Activated naive CD4-positive, alpha-beta T cell treated with anti-CD3 and anti-CD28 coated beads, Interleukin-2, amount 50 U/mL, for 24 hours (primary cell): ENCODE results near the gene FAM107B.
A peak's percentile ranks its signal among the peaks of the same experiment; 100 is the strongest.
"Not testable (repeated sequence)": the region's sequence is repeated elsewhere in the genome, so short reads cannot be mapped to it uniquely, and the experiment has no call there.

Source experiments
- H3K27ac Mint-ChIP-seq: one replicate; pipeline ENCODE4 v1.8.0; 2021; ENCODE audit warnings: mild to moderate bottlenecking, mixed read lengths
- H3K27me3 Mint-ChIP-seq: one replicate; pipeline ENCODE4 v1.8.0; 2021; ENCODE audit warnings: mixed read lengths
- H3K36me3 Mint-ChIP-seq: one replicate; pipeline ENCODE4 v1.8.0; 2021; ENCODE audit warnings: mixed read lengths
- H3K4me1 Mint-ChIP-seq: one replicate; pipeline ENCODE4 v1.8.0; 2021; ENCODE audit warnings: mixed read lengths
- H3K4me3 Mint-ChIP-seq: one replicate; pipeline ENCODE4 v1.8.0; 2021; ENCODE audit warnings: mild to moderate bottlenecking, mixed read lengths
- H3K9me3 Mint-ChIP-seq: one replicate; pipeline ENCODE4 v1.8.0; 2021; ENCODE audit warnings: mixed read lengths

FAM107B gene

GRCh38 chr10:14603534-14604102, 171.1 kb downstream of the FAM107B start:
- no peaks in the 10 kb centered on the region for H3K9me3 Mint-ChIP-seq
- H3K4me1 Mint-ChIP-seq = peaks cover 85% of the 10 kb centered on the region
- H3K27me3 Mint-ChIP-seq = no peaks in the 10 kb centered on the region
- peaks cover 22% of the 10 kb centered on the region for H3K36me3 Mint-ChIP-seq
- peak overlapping the region; percentile 99 for H3K27ac Mint-ChIP-seq
- peak overlapping the region; percentile 99 for H3K4me3 Mint-ChIP-seq

GRCh38 chr10:14602807-14603533, 171.7 kb downstream of the FAM107B start:
- H3K27ac Mint-ChIP-seq = peak overlapping the region; percentile 99
- H3K27me3 Mint-ChIP-seq = no peaks in the 10 kb centered on the region
- H3K4me3 Mint-ChIP-seq = peak overlapping the region; percentile 99
- H3K9me3 Mint-ChIP-seq = no peaks in the 10 kb centered on the region
- peaks cover 85% of the 10 kb centered on the region for H3K4me1 Mint-ChIP-seq
- H3K36me3 Mint-ChIP-seq = peaks cover 28% of the 10 kb centered on the region

GRCh38 chr10:14601872-14602725, 172.6 kb downstream of the FAM107B start:
- Mint-ChIP-seq H3K4me1 (peaks cover 82% of the 10 kb centered on the region), H3K27ac (peak overlapping the region; percentile 92), H3K36me3 (peaks cover 34% of the 10 kb centered on the region), H3K4me3 (peak overlapping the region; percentile 99), H3K9me3 (no peaks in the 10 kb centered on the region), H3K27me3 (no peaks in the 10 kb centered on the region)

GRCh38 chr10:14601326-14601725, 173.4 kb downstream of the FAM107B start:
- peak overlapping the region; percentile 92 for H3K27ac Mint-ChIP-seq
- no peaks in the 10 kb centered on the region for H3K9me3 Mint-ChIP-seq
- peaks cover 82% of the 10 kb centered on the region for H3K4me1 Mint-ChIP-seq
- peak overlapping the region; percentile 99 for H3K4me3 Mint-ChIP-seq
- H3K36me3 Mint-ChIP-seq = peaks cover 41% of the 10 kb centered on the region
- H3K27me3 Mint-ChIP-seq = no peaks in the 10 kb centered on the region

GRCh38 chr10:14600065-14600464, 174.6 kb downstream of the FAM107B start:
- Mint-ChIP-seq H3K27me3 (no peaks in the 10 kb centered on the region), H3K4me1 (peaks cover 81% of the 10 kb centered on the region), H3K4me3 (peak overlapping the region; percentile 55), H3K27ac (peak overlapping the region; percentile 86), H3K36me3 (peaks cover 50% of the 10 kb centered on the region), H3K9me3 (no peaks in the 10 kb centered on the region)

GRCh38 chr10:14598809-14599764, 175.6 kb downstream of the FAM107B start:
- no peaks in the 10 kb centered on the region for H3K27me3 Mint-ChIP-seq
- H3K9me3 Mint-ChIP-seq = no peaks in the 10 kb centered on the region
- peak overlapping the region; percentile 55 for H3K4me3 Mint-ChIP-seq
- H3K36me3 Mint-ChIP-seq = peaks cover 50% of the 10 kb centered on the region
- H3K27ac Mint-ChIP-seq = peak overlapping the region; percentile 86
- peaks cover 82% of the 10 kb centered on the region for H3K4me1 Mint-ChIP-seq

- Mint-ChIP-seq H3K27ac (peak overlapping the region; percentile 66), H3K27me3 (no peaks in the 10 kb centered on the region), H3K4me3 (no peak overlapping the region), H3K9me3 (no peaks in the 10 kb centered on the region), H3K4me1 (peaks cover 86% of the 10 kb centered on the region), H3K36me3 (peaks cover 45% of the 10 kb centered on the region)
These were observed 179.0 kb downstream of the FAM107B start for GRCh38 chr10:14595526-14596182.

GRCh38 chr10:14594878-14595525, 179.7 kb downstream of the FAM107B start:
- Mint-ChIP-seq H3K4me3 (no peak overlapping the region), H3K27ac (peak overlapping the region; percentile 12)

GRCh38 chr10:14593806-14594205, 180.9 kb downstream of the FAM107B start:
- Mint-ChIP-seq H3K4me1 (peaks cover 85% of the 10 kb centered on the region), H3K9me3 (no peaks in the 10 kb centered on the region), H3K4me3 (no peak overlapping the region), H3K27me3 (no peaks in the 10 kb centered on the region), H3K27ac (no peak overlapping the region), H3K36me3 (peaks cover 40% of the 10 kb centered on the region)

More at GRCh38 chr10:14594878-14595525, 179.7 kb downstream of the FAM107B start:
- H3K27me3 Mint-ChIP-seq = no peaks in the 10 kb centered on the region
- no peaks in the 10 kb centered on the region for H3K9me3 Mint-ChIP-seq
- peaks cover 47% of the 10 kb centered on the region for H3K36me3 Mint-ChIP-seq
- H3K4me1 Mint-ChIP-seq = peaks cover 85% of the 10 kb centered on the region

- H3K36me3 Mint-ChIP-seq = peaks cover 32% of the 10 kb centered on the region
- H3K27ac Mint-ChIP-seq = peak overlapping the region; percentile 57
- no peak overlapping the region for H3K4me3 Mint-ChIP-seq
- peaks cover 88% of the 10 kb centered on the region for H3K4me1 Mint-ChIP-seq
- H3K9me3 Mint-ChIP-seq = no peaks in the 10 kb centered on the region
- H3K27me3 Mint-ChIP-seq = no peaks in the 10 kb centered on the region
These were observed 182.1 kb downstream of the FAM107B start for GRCh38 chr10:14592566-14592965.

- peaks cover 27% of the 10 kb centered on the region for H3K36me3 Mint-ChIP-seq
- H3K4me3 Mint-ChIP-seq = no peak overlapping the region
- H3K9me3 Mint-ChIP-seq = no peaks in the 10 kb centered on the region
- peak overlapping the region; percentile 60 for H3K27ac Mint-ChIP-seq
- peaks cover 88% of the 10 kb centered on the region for H3K4me1 Mint-ChIP-seq
- no peaks in the 10 kb centered on the region for H3K27me3 Mint-ChIP-seq
These were observed 182.7 kb downstream of the FAM107B start for GRCh38 chr10:14592026-14592425.

- peak overlapping the region; percentile 98 for H3K27ac Mint-ChIP-seq
- H3K36me3 Mint-ChIP-seq, H3K27me3 Mint-ChIP-seq, H3K9me3 Mint-ChIP-seq: not testable (repeated sequence)
- H3K4me1 Mint-ChIP-seq = peaks cover 91% of the 10 kb centered on the region
- H3K4me3 Mint-ChIP-seq = peak overlapping the region; percentile 76
These were observed 185.8 kb downstream of the FAM107B start for GRCh38 chr10:14588938-14589294.

GRCh38 chr10:14588084-14588937, 186.4 kb downstream of the FAM107B start:
- Mint-ChIP-seq H3K4me1 (peaks cover 94% of the 10 kb centered on the region), H3K27ac (peak overlapping the region; percentile 98), H3K9me3 (no peaks in the 10 kb centered on the region), H3K4me3 (peak overlapping the region; percentile 76), H3K27me3 (no peaks in the 10 kb centered on the region), H3K36me3 (peaks cover 8% of the 10 kb centered on the region)
